ENCODE measurements around the gene SLC27A1.
"Not testable (repeated sequence)": the region's sequence is repeated elsewhere in the genome, so short reads cannot be mapped to it uniquely, and the experiment has no call there.

Gene SLC27A1

DNA sequence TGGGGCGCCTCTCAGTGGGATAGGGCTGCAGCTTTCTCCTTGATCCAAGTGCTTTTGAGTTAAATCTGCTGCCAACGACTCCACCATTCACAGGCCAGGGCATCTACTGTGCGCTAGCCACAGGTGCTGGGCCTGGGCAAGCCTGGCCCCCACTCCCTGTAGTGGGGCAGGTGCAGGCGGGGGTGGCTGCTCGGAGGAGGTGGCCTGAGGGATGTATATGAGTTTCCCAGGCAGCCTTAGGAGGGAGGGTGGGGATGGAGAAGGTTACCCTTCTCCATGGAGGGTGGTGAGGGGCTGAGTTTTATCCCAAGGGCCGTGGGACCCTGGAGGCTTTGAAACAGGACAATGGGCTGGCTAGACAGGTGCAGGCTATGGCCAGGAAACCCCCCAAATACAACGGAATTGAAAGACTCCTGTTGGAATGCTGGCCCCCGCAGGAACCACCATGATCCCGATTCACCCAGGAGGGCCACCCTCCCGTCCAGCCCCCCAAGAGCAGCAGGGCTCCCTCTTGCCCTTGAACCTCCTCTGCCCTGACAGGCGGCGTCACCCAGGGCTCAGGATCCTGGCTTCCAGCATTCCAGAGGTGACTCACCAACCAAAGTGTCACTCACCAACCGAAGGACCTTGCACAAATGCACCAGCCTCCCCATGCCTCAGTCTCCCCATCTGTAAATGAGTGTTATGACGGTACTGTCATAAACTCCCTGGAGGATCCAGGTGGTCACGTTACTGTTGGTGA, 45.3 kb downstream of the SLC27A1 start:
- H3K27me3 ChIP-seq (replicated peaks; ENCODE audit: insufficient read depth, low read length) = 0 out of 2 replicates have a peak, but pooled peaks cover 10% of the 10 kb centered on the region
- DNase-seq = no peak
- H4K20me1 ChIP-seq (ENCODE audit: insufficient read depth, low read length) = no peaks in the 10 kb centered on the region
- H3K4me1 ChIP-seq (ENCODE audit: low read length) = 0 out of 2 replicates have a peak, but pooled peaks cover 4% of the 10 kb centered on the region
- peaks cover 2% of the 10 kb centered on the region for H3K79me2 ChIP-seq (ENCODE audit: low read length)
- H3K4me3 ChIP-seq (ENCODE audit: low read length) = no peak overlapping the region
- H3F3A ChIP-seq (ENCODE audit: insufficient read depth, low read length) = peaks cover 4% of the 10 kb centered on the region; the same call in 1 of the 2 replicates
- H3K36me3 ChIP-seq (replicated peaks; ENCODE audit: insufficient read depth, low read length) = no peaks in the 10 kb centered on the region
- H3K27ac ChIP-seq (ENCODE audit: low read length) = no peak overlapping the region
- no peaks in the 10 kb centered on the region for H3K9me3 ChIP-seq (replicated peaks; ENCODE audit: insufficient read depth, low read length)
- no peak overlapping the region for H2AFZ ChIP-seq (ENCODE audit: low read length)
- no peak overlapping the region for H3K4me2 ChIP-seq (ENCODE audit: low read depth, low read length)
- H3K9ac ChIP-seq (ENCODE audit: low read length) = no peak overlapping the region
- no peaks in the 10 kb centered on the region for H3K9me2 ChIP-seq (replicated peaks; ENCODE audit: insufficient read depth, low read length)
- TF ChIP-seq EZH2phosphoT487 (IDR thresholded peaks at IDR 0.05; ENCODE audit: low read length) = no peak
- no peak for TF ChIP-seq EZH2 (optimal IDR thresholded peaks at IDR 0.05; ENCODE audit: low read depth, low read length)
- no peak for TF ChIP-seq CTCF (IDR thresholded peaks at IDR 0.05; ENCODE audit: low read length)

DNA sequence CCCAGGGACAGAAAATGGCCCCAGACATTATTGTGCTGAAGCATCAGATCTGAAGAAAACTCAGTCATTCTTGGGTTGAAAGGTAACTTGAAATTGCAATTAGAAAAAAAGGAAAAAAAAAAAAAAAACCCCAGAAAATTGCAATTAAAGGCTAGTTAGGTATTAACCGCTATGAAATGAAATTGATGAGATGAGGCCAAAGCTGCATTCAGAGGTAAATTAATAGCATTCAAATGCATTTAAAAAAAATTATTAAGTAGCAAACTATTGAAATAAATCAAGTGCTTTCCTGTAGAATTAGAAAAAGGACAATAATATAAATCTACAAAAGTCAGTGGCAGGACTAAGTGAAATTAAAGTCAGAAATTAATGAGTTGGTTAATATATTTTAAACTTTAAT, 47.6 kb downstream of the SLC27A1 start:
- H3K36me3 ChIP-seq (replicated peaks; ENCODE audit: insufficient read depth, low read length) = no peaks in the 10 kb centered on the region
- TF ChIP-seq EZH2 (optimal IDR thresholded peaks at IDR 0.05; ENCODE audit: low read depth, low read length) (no peak), EZH2phosphoT487 (IDR thresholded peaks at IDR 0.05; ENCODE audit: low read length) (no peak), CTCF (IDR thresholded peaks at IDR 0.05; ENCODE audit: low read length) (no peak)

DNA sequence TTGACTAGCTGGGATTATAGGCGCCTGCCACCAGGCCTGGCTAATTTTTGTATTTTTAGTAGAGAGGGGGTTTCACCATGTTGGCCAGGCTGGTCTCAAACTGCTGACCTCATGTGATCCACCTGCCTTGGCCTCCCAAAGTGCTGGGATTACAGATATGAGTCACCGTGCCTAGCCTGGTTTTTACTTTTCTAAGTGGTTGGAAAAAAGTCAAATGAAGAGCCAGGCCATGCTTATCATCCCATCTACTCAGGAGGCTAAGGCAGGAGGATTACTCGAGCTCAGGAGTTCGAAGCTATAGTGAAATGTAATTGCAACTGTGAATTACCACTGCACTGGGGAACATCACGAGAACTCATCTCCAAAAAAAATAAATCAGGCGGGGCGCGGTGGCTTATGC, 48.3 kb downstream of the SLC27A1 start:
- not testable (repeated sequence) for H3K4me2 ChIP-seq (ENCODE audit: low read depth, low read length); H3K4me1 ChIP-seq (ENCODE audit: low read length); H3K36me3 ChIP-seq (replicated peaks; ENCODE audit: insufficient read depth, low read length); DNase-seq; H4K20me1 ChIP-seq (ENCODE audit: insufficient read depth, low read length); H3K27ac ChIP-seq (ENCODE audit: low read length); H3F3A ChIP-seq (ENCODE audit: insufficient read depth, low read length); H3K9me2 ChIP-seq (replicated peaks; ENCODE audit: insufficient read depth, low read length); H3K9me3 ChIP-seq (replicated peaks; ENCODE audit: insufficient read depth, low read length); H3K79me2 ChIP-seq (ENCODE audit: low read length); H2AFZ ChIP-seq (ENCODE audit: low read length); H3K4me3 ChIP-seq (ENCODE audit: low read length); H3K9ac ChIP-seq (ENCODE audit: low read length)
- peaks cover 28% of the 10 kb centered on the region for H3K27me3 ChIP-seq (replicated peaks; ENCODE audit: insufficient read depth, low read length)

More for the DNA sequence above, 47.6 kb downstream of the SLC27A1 start:
- H3F3A ChIP-seq (ENCODE audit: insufficient read depth, low read length) = peaks cover 7% of the 10 kb centered on the region; the same call in 1 of the 2 replicates
- no peak overlapping the region for H3K27ac ChIP-seq (ENCODE audit: low read length)
- peaks cover 28% of the 10 kb centered on the region for H3K27me3 ChIP-seq (replicated peaks; ENCODE audit: insufficient read depth, low read length)
- no peak overlapping the region for H3K4me2 ChIP-seq (ENCODE audit: low read depth, low read length)
- no peak overlapping the region for H3K4me3 ChIP-seq (ENCODE audit: low read length)
- H2AFZ ChIP-seq (ENCODE audit: low read length) = no peak overlapping the region
- H4K20me1 ChIP-seq (ENCODE audit: insufficient read depth, low read length) = peaks cover 5% of the 10 kb centered on the region; the same call in 1 of the 2 replicates
- no peaks in the 10 kb centered on the region for H3K9me3 ChIP-seq (replicated peaks; ENCODE audit: insufficient read depth, low read length)
- no peak for DNase-seq
- H3K79me2 ChIP-seq (ENCODE audit: low read length) = no peaks in the 10 kb centered on the region
- H3K4me1 ChIP-seq (ENCODE audit: low read length) = peaks cover 2% of the 10 kb centered on the region
- H3K9me2 ChIP-seq (replicated peaks; ENCODE audit: insufficient read depth, low read length) = no peaks in the 10 kb centered on the region
- no peak overlapping the region for H3K9ac ChIP-seq (ENCODE audit: low read length)

DNA sequence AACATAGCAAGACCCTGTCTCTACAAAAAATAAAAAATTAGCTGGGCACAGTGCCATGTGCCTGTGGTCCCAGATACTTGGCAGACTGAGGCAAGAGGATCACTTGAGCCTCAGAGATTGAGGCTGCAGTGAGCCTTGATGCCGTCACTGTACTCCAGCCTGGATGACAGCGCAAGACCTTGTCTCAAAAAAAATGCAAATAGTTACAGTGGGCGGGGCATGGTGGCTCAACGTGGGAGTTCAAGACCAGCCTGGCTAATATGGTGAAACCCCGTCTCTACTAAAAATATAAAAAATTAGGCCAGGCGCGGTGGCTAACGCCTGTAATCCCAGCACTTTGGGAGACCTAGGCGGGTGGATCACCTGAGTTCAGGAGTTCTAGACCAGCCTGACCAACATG, 49.6 kb downstream of the SLC27A1 start:
- H3K4me3 ChIP-seq (ENCODE audit: low read length) = no peak overlapping the region
- peaks cover 9% of the 10 kb centered on the region for H3F3A ChIP-seq (ENCODE audit: insufficient read depth, low read length)
- H3K9ac ChIP-seq (ENCODE audit: low read length) = no peak overlapping the region
- H3K36me3 ChIP-seq (replicated peaks; ENCODE audit: insufficient read depth, low read length) = no peaks in the 10 kb centered on the region
- peaks cover 40% of the 10 kb centered on the region for H3K27me3 ChIP-seq (replicated peaks; ENCODE audit: insufficient read depth, low read length)
- DNase-seq = no peak
- H3K79me2 ChIP-seq (ENCODE audit: low read length) = no peaks in the 10 kb centered on the region
- peaks cover 8% of the 10 kb centered on the region; the same call in 1 of the 2 replicates for H4K20me1 ChIP-seq (ENCODE audit: insufficient read depth, low read length)
- peaks cover 13% of the 10 kb centered on the region for H3K4me1 ChIP-seq (ENCODE audit: low read length)
- no peak overlapping the region for H3K27ac ChIP-seq (ENCODE audit: low read length)
- no peaks in the 10 kb centered on the region for H3K9me2 ChIP-seq (replicated peaks; ENCODE audit: insufficient read depth, low read length)
- TF ChIP-seq EZH2phosphoT487 (IDR thresholded peaks at IDR 0.05; ENCODE audit: low read length) = no peak
- no peak for TF ChIP-seq CTCF (IDR thresholded peaks at IDR 0.05; ENCODE audit: low read length)
- TF ChIP-seq EZH2 (optimal IDR thresholded peaks at IDR 0.05; ENCODE audit: low read depth, low read length) = no peak
- H3K9me3 ChIP-seq (replicated peaks; ENCODE audit: insufficient read depth, low read length) = no peaks in the 10 kb centered on the region
- H3K4me2 ChIP-seq (ENCODE audit: low read depth, low read length) = no peak overlapping the region
- H2AFZ ChIP-seq (ENCODE audit: low read length) = no peak overlapping the region

Measured in MM.1S (cell line).